Measurements from ENCODE around the gene MORF4L1.
"Not testable (repeated sequence)": the region's sequence is repeated elsewhere in the genome, so short reads cannot be mapped to it uniquely, and the experiment has no call there.

MORF4L1 gene

GRCh38 chr15:78925956-78926743 lies 53.5 kb downstream of the MORF4L1 start:
- DNase-seq (ENCODE audit: low read depth in 2 of 2): no peak

GRCh38 chr15:78927077-78927790 lies 54.5 kb downstream of the MORF4L1 start:
- DNase-seq (ENCODE audit: low read depth in 2 of 2): no peak

- DNase-seq (ENCODE audit: low read depth in 2 of 2): not testable (repeated sequence)
These were observed 55.5 kb downstream of the MORF4L1 start for GRCh38 chr15:78928176-78928575.

GRCh38 chr15:78928616-78929093 lies 56.0 kb downstream of the MORF4L1 start:
- no peak for DNase-seq (ENCODE audit: low read depth in 2 of 2)

GRCh38 chr15:78929536-78930264 lies 57.0 kb downstream of the MORF4L1 start:
- no peak for DNase-seq (ENCODE audit: low read depth in 2 of 2)

GRCh38 chr15:78930577-78931388 lies 58.1 kb downstream of the MORF4L1 start:
- no peak for DNase-seq (ENCODE audit: low read depth in 2 of 2)

GRCh38 chr15:78931439-78932257 lies 59.0 kb downstream of the MORF4L1 start:
- no peak for DNase-seq (ENCODE audit: low read depth in 2 of 2)

GRCh38 chr15:78932258-78932808 lies 59.6 kb downstream of the MORF4L1 start:
- DNase-seq (ENCODE audit: low read depth in 2 of 2): no peak

GRCh38 chr15:78933187-78933822 lies 60.6 kb downstream of the MORF4L1 start:
- no peak for DNase-seq (ENCODE audit: low read depth in 2 of 2)

GRCh38 chr15:78933823-78934654 lies 61.3 kb downstream of the MORF4L1 start:
- no peak for DNase-seq (ENCODE audit: low read depth in 2 of 2)

- no peak for DNase-seq (ENCODE audit: low read depth in 2 of 2)
These were observed 61.9 kb downstream of the MORF4L1 start for GRCh38 chr15:78934655-78935023.

- DNase-seq (ENCODE audit: low read depth in 2 of 2): no peak
These were observed 64.5 kb downstream of the MORF4L1 start for GRCh38 chr15:78937132-78937739.

GRCh38 chr15:78938658-78939488 lies 66.2 kb downstream of the MORF4L1 start:
- no peak for DNase-seq (ENCODE audit: low read depth in 2 of 2)

- DNase-seq (ENCODE audit: low read depth in 2 of 2): no peak
These were observed 70.1 kb downstream of the MORF4L1 start for GRCh38 chr15:78942741-78943140.

GRCh38 chr15:78943692-78944091 lies 71.0 kb downstream of the MORF4L1 start:
- no peak for DNase-seq (ENCODE audit: low read depth in 2 of 2)

GRCh38 chr15:78944202-78944625 lies 71.5 kb downstream of the MORF4L1 start:
- no peak for DNase-seq (ENCODE audit: low read depth in 2 of 2)

GRCh38 chr15:78944669-78945407 lies 72.1 kb downstream of the MORF4L1 start, which contains the start of gene CTSH:
Gene CTSH, minus strand, starts transcription at chr15:78945046. Its CDS starts 65 bp downstream, at chr15:78944981.
- peak; percentile 43 to 64 for DNase-seq (ENCODE audit: low read depth in 2 of 2)
